ENCODE data around the gene LSAMP.

The LSAMP gene

DNA sequence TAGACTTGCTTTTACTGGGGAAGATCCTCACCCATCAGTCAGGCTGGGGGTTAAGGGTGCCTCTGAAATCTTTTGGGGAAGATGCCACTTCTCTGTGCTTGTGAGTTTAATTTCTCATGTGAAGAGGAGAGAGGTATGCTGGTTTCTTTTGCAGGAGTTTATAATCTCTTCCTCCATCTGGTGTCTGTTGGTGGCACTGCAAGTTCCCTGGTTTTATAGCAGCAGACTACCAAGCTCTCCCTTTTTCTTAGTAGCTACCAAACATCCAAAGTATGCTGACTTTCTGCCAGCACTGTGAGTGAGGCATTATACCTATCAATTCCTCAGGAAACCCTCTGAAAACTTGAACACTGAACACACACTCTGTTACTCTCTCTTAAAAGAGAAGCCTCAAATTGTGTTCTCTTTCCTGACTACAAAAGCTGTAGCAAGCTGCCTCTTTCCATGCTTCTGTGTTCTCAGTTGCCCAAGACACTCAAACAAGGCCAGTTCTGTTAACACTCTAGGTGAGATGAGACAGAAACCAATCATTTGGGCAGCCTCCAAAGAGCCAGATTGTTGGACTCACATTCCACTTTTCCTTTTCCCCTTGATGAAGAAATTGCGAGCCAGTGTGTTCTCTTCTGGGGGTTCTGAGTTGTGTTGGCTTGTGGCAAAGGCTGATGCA lies 522.5 kb downstream of the LSAMP start:
- Mint-ChIP-seq H3K9me3 (peaks cover 12% of the 10 kb centered on the region), H3K27me3 (peaks cover 6% of the 10 kb centered on the region), H3K4me3 (no peak overlapping the region), H3K27ac (no peak overlapping the region), H3K4me1 (no peaks in the 10 kb centered on the region), H3K36me3 (no peaks in the 10 kb centered on the region)

DNA sequence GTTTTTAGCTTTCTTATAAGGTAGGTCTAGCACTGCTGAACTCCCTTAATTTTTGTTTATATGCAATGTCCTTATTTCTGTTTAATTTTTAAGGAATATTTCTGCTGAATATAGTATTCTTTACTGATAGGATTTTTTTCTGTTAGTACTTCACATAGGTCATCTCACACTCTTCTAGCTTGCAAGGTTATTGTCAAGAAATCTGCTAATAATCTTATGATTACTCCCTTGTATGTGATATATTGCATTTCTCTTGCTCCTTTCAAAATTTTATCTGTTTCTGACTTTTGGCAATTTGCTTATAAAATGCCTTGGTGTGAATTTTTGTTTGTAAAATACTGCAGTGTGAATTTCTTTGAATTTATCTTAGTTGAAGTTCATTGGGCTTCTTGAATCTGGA lies 523.6 kb downstream of the LSAMP start:
- Mint-ChIP-seq H3K9me3 (peaks cover 12% of the 10 kb centered on the region), H3K4me3 (no peak overlapping the region), H3K36me3 (no peaks in the 10 kb centered on the region), H3K4me1 (no peaks in the 10 kb centered on the region), H3K27me3 (peaks cover 4% of the 10 kb centered on the region), H3K27ac (no peak overlapping the region)

DNA sequence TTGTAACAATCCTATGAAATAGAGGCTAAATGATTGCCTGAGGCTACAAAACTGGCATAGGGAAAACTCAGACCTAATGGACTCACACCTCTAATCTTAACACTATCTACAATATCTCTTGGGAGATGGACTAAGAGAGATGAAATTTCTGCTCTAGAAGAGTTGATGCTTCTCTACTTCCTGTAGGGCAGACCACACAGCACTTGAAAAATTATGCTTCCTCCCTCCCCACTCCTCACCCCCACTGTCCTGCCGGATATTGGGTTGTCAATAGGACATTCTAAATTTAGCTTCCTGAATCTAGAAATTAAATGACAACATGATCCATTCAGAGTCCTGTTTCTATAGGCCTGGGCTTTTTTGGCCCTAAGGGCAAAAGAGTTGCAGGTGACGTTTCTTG lies 526.4 kb downstream of the LSAMP start:
- no peaks in the 10 kb centered on the region for H3K4me1 Mint-ChIP-seq
- no peak overlapping the region for H3K4me3 Mint-ChIP-seq
- no peaks in the 10 kb centered on the region for H3K36me3 Mint-ChIP-seq
- peaks cover 4% of the 10 kb centered on the region for H3K27me3 Mint-ChIP-seq
- no peak overlapping the region for H3K27ac Mint-ChIP-seq
- H3K9me3 Mint-ChIP-seq, result peaks cover 12% of the 10 kb centered on the region

DNA sequence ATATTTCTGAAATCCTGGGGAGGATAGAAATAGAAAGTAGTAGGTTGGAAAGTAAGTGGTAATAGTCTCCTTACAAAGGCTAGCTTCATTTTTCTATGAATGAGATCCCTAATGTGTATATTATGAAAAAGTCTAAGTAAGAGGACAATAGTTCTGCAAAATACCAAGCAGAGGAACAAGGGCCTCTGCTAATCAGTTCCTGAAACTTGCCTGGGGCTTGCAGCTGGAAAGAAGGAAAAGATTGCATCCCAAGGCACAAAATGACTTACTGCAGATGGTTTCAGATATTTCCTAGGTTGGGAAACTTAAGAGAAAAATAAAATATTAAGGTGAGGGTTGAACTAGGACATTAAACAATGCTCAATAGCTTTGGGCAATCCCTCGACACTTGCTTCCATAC lies 528.4 kb downstream of the LSAMP start:
- Mint-ChIP-seq H3K27me3 (peaks cover 7% of the 10 kb centered on the region), H3K4me1 (no peaks in the 10 kb centered on the region), H3K36me3 (no peaks in the 10 kb centered on the region), H3K27ac (no peak overlapping the region), H3K9me3 (peaks cover 9% of the 10 kb centered on the region), H3K4me3 (no peak overlapping the region)

DNA sequence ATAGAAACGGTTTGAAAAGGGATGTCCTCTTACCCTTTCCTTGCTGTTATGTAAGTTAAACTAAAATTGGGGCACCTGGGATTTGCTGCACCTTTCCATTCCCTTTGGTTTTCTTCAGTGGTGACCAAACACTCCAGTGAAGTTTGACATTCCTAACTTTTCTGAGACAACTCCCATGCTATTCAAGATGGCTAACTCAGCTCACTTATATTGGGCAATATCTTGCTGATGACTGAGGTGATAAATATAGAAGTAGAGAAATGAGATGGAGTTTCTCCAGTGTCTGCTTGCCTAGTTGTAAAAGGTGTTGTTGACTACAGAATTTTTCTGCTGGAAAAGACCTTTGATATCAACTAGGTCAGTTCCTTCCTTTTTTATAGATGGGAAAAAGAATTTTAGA lies 530.2 kb downstream of the LSAMP start:
- no peak overlapping the region for H3K4me3 Mint-ChIP-seq
- no peaks in the 10 kb centered on the region for H3K4me1 Mint-ChIP-seq
- H3K27ac Mint-ChIP-seq, result no peak overlapping the region
- no peaks in the 10 kb centered on the region for H3K36me3 Mint-ChIP-seq
- peaks cover 9% of the 10 kb centered on the region for H3K27me3 Mint-ChIP-seq
- H3K9me3 Mint-ChIP-seq, result peaks cover 5% of the 10 kb centered on the region

DNA sequence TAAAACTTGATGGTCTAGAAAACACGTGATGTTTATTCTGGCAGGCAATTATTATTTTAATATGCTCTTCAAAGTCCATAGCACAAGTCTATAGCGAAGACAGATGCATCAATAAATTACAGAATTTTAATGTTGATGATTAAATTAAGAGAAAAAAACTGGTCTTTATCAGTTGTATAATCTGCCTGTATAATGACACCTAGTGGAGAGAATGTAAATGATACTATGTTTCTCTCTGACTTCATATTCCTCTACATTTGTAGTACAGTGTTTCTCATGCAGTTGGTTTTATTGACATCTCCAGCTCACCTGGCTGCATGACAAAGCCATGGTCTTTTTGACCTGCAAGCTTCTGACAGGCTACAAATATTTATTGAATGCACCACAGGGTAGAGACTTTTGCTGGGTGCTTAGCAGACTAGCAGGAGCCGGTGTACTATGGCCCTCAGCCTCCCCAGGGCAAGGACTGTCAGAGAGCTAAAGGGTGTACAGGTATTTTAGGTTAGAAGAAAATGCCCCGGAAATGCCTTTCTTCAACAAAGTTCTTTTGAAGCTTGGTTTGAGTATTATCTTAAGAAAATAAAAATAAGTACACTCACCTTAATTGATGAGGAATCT lies 532.1 kb downstream of the LSAMP start:
- no peak overlapping the region for H3K27ac Mint-ChIP-seq
- no peak overlapping the region for H3K4me3 Mint-ChIP-seq
- no peaks in the 10 kb centered on the region for H3K36me3 Mint-ChIP-seq
- H3K4me1 Mint-ChIP-seq, result no peaks in the 10 kb centered on the region
- H3K9me3 Mint-ChIP-seq, result peaks cover 4% of the 10 kb centered on the region
- H3K27me3 Mint-ChIP-seq, result peaks cover 9% of the 10 kb centered on the region

DNA sequence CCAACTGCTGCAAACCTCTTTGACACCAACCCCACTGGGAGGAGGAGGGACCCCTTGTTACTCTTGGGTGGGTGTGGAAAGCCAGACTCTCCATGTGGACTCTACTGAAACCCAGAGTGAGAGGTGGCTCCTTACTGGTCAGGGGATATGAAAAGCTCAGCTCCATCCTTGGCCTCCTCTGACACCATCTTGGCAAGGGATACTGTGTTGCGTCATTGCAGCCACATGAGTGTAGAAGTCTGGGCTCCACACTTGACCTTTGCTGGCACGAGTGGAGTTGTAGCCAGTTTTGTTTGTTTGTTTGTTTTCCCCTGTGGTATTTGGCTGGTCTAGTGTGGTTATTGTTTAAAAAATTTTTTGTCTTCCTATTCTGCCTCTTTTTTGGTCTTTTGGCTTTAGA lies 532.9 kb downstream of the LSAMP start:
- peaks cover 4% of the 10 kb centered on the region for H3K9me3 Mint-ChIP-seq
- H3K4me3 Mint-ChIP-seq, result no peak overlapping the region
- H3K36me3 Mint-ChIP-seq, result no peaks in the 10 kb centered on the region
- peaks cover 9% of the 10 kb centered on the region for H3K27me3 Mint-ChIP-seq
- no peaks in the 10 kb centered on the region for H3K4me1 Mint-ChIP-seq
- no peak overlapping the region for H3K27ac Mint-ChIP-seq

DNA sequence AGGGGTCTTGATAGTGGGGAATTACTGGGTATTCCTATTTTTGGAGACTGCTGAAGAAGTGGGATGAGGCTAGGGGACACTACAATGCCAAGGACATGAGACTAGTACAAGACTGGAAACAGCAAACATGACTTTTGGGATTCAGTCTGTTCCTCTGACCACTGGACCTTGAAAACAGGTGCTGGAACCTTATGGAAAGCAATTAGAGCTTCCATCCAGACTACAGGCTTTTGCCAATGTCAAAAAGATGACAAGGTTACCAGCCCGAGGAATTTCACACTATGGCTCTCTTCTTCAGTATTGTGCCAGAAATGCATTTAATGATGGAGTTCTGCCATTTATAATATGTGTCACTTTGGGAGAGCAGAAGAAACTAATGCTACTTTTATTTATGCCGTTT lies 539.4 kb downstream of the LSAMP start:
- H3K4me3 Mint-ChIP-seq, result no peak overlapping the region
- no peaks in the 10 kb centered on the region for H3K36me3 Mint-ChIP-seq
- no peaks in the 10 kb centered on the region for H3K4me1 Mint-ChIP-seq
- peaks cover 3% of the 10 kb centered on the region for H3K27me3 Mint-ChIP-seq
- no peak overlapping the region for H3K27ac Mint-ChIP-seq
- peaks cover 7% of the 10 kb centered on the region for H3K9me3 Mint-ChIP-seq

DNA sequence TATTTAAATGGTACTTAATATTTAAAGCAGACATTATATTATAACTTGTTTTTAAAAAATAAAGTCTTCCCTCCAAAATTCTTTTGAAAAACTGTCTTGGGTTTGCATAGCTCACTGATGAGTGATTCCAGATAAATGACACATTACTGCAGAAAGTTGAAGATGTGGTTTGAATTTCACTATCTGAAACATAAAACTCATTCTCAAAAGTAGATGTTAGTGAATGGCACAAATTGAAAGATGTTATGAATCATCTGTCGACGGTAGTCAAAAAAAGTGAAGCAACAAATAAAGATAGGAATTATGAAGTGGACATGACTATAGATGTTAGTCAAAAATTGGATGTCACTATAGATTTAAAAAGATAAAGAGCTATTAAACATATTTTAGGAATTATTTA lies 541.4 kb downstream of the LSAMP start:
- Mint-ChIP-seq H3K36me3 (no peaks in the 10 kb centered on the region), H3K4me1 (no peaks in the 10 kb centered on the region)

DNA sequence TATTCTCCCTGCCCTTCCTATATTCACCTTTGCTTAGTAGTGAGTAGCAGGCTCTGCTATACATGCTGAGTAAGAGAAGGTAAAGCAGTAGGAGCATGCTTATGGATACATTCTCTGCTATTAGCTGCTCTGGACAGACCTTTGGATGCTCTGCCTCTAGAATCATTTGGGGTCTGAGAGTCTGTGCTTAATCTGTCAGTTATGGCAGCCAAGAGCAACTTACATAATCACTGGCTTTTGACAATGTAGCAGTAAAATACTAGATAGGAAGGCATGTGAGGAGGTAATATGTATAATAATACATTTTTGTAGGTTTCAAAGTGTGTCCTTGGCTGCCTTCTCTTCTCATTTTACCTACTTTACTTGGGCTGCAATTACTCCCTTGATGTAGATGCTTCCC lies 544.3 kb downstream of the LSAMP start:
- Mint-ChIP-seq H3K4me1 (no peaks in the 10 kb centered on the region), H3K27ac (no peak overlapping the region)

More for the DNA sequence above, 541.4 kb downstream of the LSAMP start:
- no peak overlapping the region for H3K4me3 Mint-ChIP-seq
- H3K9me3 Mint-ChIP-seq, result peaks cover 7% of the 10 kb centered on the region
- no peak overlapping the region for H3K27ac Mint-ChIP-seq
- H3K27me3 Mint-ChIP-seq, result peaks cover 5% of the 10 kb centered on the region

DNA sequence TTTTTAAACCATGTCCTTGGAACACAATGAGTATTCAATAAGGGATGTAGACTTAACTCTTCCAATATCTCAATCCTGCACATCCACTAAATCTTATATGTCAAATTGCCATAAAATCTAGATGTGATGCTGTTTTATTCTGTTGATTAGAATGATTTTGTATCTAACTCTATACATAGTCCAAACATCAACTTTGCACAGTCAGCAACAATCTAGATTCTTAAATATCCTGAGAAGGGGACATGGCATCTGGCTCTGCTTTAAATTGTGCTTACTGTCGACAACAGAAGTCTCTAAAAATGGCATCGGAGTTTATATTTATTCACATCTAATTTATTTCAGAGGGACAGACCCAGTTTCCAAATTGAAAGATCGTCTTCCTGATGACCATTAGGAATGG lies 545.8 kb downstream of the LSAMP start:
- Mint-ChIP-seq H3K27ac (no peak overlapping the region), H3K36me3 (no peaks in the 10 kb centered on the region), H3K9me3 (peaks cover 2% of the 10 kb centered on the region), H3K4me3 (no peak overlapping the region), H3K4me1 (no peaks in the 10 kb centered on the region), H3K27me3 (peaks cover 7% of the 10 kb centered on the region)

More for the DNA sequence above, 544.3 kb downstream of the LSAMP start:
- Mint-ChIP-seq H3K36me3 (no peaks in the 10 kb centered on the region), H3K4me3 (no peak overlapping the region), H3K27me3 (peaks cover 7% of the 10 kb centered on the region), H3K9me3 (peaks cover 7% of the 10 kb centered on the region)

DNA sequence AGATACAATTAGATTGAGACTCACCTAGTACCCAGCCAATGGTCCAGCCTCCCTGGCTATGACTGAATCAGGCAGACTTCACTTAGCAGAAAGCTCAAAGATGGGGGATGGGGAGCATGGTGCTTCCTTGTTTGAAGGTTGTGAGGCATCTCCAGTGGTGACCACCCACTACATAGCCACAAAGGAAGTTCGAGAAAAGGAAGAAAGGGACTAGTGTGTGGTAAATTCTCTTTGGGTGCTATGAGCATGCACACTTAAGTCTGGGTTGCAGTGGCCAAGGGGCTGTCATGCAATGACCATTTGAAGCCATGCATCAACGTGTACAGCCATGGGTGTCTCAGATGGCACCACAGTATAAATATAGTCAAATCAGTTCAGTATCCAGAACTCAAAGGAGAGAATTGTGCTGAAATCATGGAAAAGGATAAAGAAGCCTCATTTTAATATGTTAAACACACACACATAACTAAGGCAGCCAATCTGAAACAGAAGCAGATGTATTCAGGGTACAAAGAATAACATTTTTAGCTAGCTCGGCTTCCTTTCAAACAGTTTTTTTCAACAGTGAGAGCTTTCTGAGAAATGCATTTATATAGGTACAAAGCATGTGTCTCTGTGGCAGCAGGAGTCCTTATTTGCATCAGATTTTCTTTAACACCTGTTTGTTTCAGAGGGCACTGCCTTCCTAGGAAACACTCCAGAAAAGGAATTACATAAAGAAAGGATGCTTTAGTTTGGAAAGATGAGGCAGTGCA lies 546.5 kb downstream of the LSAMP start:
- Mint-ChIP-seq H3K27me3 (peaks cover 9% of the 10 kb centered on the region), H3K9me3 (no peaks in the 10 kb centered on the region), H3K27ac (no peak overlapping the region), H3K4me1 (no peaks in the 10 kb centered on the region), H3K4me3 (no peak overlapping the region), H3K36me3 (no peaks in the 10 kb centered on the region)

DNA sequence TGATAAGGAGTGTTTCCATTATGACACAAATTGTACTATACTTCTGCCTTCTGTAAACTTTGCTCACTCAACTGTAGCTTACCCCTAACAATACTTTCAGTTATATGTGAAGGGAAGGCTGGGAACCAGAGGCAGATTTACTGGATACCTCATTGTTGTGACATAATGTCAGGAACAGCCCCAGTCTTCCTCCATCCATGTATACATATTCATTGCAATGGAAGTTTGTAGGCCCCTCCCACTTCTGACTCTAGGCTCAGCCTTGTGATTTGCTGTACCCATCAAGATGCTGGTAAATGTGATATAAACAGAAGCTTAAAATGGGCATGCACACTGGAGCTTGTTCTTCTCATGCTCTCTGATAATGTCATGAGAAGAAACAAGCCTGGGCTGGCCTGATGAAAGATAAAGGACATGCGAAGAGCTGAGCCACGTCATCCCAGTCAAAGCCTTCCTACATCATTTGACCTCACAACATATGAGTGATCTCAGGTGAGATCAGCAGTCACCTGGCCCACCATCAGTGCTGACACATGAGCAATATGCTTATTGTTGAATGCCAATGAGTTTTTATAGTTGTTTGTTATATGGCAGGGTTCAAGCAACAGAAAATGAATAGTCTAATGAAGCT lies 554.2 kb downstream of the LSAMP start:
- no peaks in the 10 kb centered on the region for H3K4me1 Mint-ChIP-seq
- no peak overlapping the region for H3K4me3 Mint-ChIP-seq
- H3K27ac Mint-ChIP-seq, result no peak overlapping the region
- H3K9me3 Mint-ChIP-seq, result no peaks in the 10 kb centered on the region
- H3K36me3 Mint-ChIP-seq, result no peaks in the 10 kb centered on the region
- peaks cover 9% of the 10 kb centered on the region for H3K27me3 Mint-ChIP-seq

DNA sequence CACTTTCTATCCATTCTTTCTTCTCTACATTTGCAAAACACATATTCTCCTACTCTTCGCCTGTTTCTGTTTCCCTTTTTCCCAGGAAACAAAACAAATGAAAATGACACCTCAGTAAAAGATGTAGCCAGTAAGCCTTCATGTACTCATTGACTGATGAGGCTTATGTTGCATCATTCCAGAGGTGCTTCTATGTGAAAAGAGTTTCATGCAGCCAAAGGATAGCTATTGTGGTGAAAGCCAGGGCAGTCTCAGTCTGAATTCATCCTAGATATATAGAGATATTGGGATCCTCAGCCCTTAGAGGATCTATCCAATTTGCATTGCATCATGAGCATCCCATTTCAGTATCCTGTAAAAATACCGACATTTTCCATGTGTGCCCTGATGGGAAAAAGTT lies 554.7 kb downstream of the LSAMP start:
- no peaks in the 10 kb centered on the region for H3K4me1 Mint-ChIP-seq
- H3K9me3 Mint-ChIP-seq, result no peaks in the 10 kb centered on the region
- H3K4me3 Mint-ChIP-seq, result no peak overlapping the region
- H3K27me3 Mint-ChIP-seq, result peaks cover 9% of the 10 kb centered on the region
- no peak overlapping the region for H3K27ac Mint-ChIP-seq
- H3K36me3 Mint-ChIP-seq, result no peaks in the 10 kb centered on the region

DNA sequence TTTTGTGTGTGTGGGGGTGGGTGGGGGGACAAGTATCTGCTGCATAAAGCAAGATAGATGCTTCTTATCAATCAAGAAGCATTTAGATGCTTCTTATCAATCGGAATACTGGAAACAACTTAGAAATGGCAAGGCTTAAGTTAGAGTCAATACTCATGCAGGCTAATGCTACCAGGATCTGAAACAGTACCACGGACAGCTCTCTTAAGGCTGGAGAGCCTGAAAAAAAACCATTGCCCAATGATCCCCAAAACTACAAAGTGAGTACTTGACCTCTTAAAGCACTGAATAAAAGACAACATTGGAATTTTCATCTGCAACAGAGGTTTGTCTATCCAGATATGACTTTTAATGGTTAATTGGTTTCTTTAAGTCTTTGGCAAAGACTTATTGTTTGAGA lies 559.7 kb downstream of the LSAMP start:
- H3K4me3 Mint-ChIP-seq, result no peak overlapping the region
- H3K36me3 Mint-ChIP-seq, result no peaks in the 10 kb centered on the region
- H3K4me1 Mint-ChIP-seq, result no peaks in the 10 kb centered on the region
- H3K9me3 Mint-ChIP-seq, result peaks cover 6% of the 10 kb centered on the region
- H3K27ac Mint-ChIP-seq, result no peak overlapping the region
- H3K27me3 Mint-ChIP-seq, result peaks cover 8% of the 10 kb centered on the region

DNA sequence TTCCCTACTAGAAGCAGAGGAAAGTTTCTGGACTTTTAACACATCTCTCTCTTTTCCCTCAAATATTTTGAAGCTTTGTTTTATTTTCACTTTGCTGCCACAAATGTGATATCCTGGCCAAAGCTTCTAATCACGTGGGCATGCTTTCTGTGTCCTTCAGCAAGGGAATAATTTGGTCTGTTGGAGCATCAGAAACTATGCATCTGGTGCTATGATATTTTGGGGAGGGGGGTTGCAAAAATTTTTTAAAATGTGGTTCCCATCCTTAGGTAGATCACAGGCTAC lies 567.7 kb downstream of the LSAMP start:
- Mint-ChIP-seq H3K4me3 (no peak overlapping the region), H3K4me1 (no peaks in the 10 kb centered on the region), H3K36me3 (no peaks in the 10 kb centered on the region), H3K27me3 (peaks cover 5% of the 10 kb centered on the region), H3K9me3 (no peaks in the 10 kb centered on the region), H3K27ac (no peak overlapping the region)
